ENCODE data around the gene DLG2.

DLG2 gene

GRCh38 chr11:83858694-83859093, 1768.5 kb downstream of the DLG2 start:
- DNase-seq: no peak

- no peak for DNase-seq
These were observed 1771.9 kb downstream of the DLG2 start for GRCh38 chr11:83855237-83855636.

GRCh38 chr11:83852775-83853442, 1774.2 kb downstream of the DLG2 start:
- DNase-seq: no peak

GRCh38 chr11:83852012-83852411, 1775.1 kb downstream of the DLG2 start:
- no peak for DNase-seq

GRCh38 chr11:83847467-83848034, 1779.6 kb downstream of the DLG2 start:
- no peak for DNase-seq

- DNase-seq: no peak
These were observed 1781.3 kb downstream of the DLG2 start for GRCh38 chr11:83845797-83846196.

GRCh38 chr11:83840326-83840725, 1786.8 kb downstream of the DLG2 start:
- no peak for DNase-seq

GRCh38 chr11:83836883-83837654, 1790.1 kb downstream of the DLG2 start:
- no peak for DNase-seq

- DNase-seq: no peak
These were observed 1791.1 kb downstream of the DLG2 start for GRCh38 chr11:83836065-83836464.

- DNase-seq: no peak
These were observed 1791.7 kb downstream of the DLG2 start for GRCh38 chr11:83835423-83835822.

- no peak for DNase-seq
These were observed 1795.2 kb downstream of the DLG2 start for GRCh38 chr11:83831929-83832328.

- DNase-seq: no peak
These were observed 1799.1 kb downstream of the DLG2 start for GRCh38 chr11:83827940-83828554.

- DNase-seq: no peak
These were observed 1799.6 kb downstream of the DLG2 start for GRCh38 chr11:83827520-83827919.

GRCh38 chr11:83826078-83826477, 1801.1 kb downstream of the DLG2 start:
- DNase-seq: no peak

GRCh38 chr11:83823461-83824025, 1803.6 kb downstream of the DLG2 start:
- no peak for DNase-seq

- no peak for DNase-seq
These were observed 1807.1 kb downstream of the DLG2 start for GRCh38 chr11:83819931-83820549.

GRCh38 chr11:83818349-83818748, 1808.8 kb downstream of the DLG2 start:
- DNase-seq: no peak

- DNase-seq: no peak
These were observed 1810.5 kb downstream of the DLG2 start for GRCh38 chr11:83816572-83817187.

GRCh38 chr11:83815736-83816135, 1811.4 kb downstream of the DLG2 start:
- DNase-seq: no peak

- DNase-seq: no peak
These were observed 1813.8 kb downstream of the DLG2 start for GRCh38 chr11:83813296-83813695.

- no peak for DNase-seq
These were observed 1817.9 kb downstream of the DLG2 start for GRCh38 chr11:83809274-83809673.

- DNase-seq: no peak
These were observed 1825.3 kb downstream of the DLG2 start for GRCh38 chr11:83801799-83802198.
